Keratinocyte (primary cell): ENCODE data around the gene C2orf69. TPM values are rescaled to one million over a fixed set of nuclear protein-coding genes. Genes with fewer than 3 reads are reported as not detected.

Experiments
- DNase-seq: peaks from one replicate; pipeline ENCODE4 v3.0.0-alpha.2; 2011; ENCODE audit warnings: low read depth, missing footprints, low spot score
- FAIRE-seq: peaks from 2 replicates; lab custom pipeline; 2011; peaks lifted over from hg19 to GRCh38; lab: Jason Lieb, UNC
- H2AFZ ChIP-seq: 2 replicates; pipeline ENCODE4 v1.6.0; 2012; ENCODE audit warnings: low read length, control low read depth, inconsistent platforms; ENCODE audit not compliant: control insufficient read depth
- H3K27ac ChIP-seq: 2 replicates; pipeline ENCODE4 v1.5.1; 2011; ENCODE audit warnings: low read length; ENCODE audit not compliant: control insufficient read depth, insufficient read depth
- H3K27me3 ChIP-seq: 3 replicates; pipeline ENCODE4 v1.6.0; 2011; ENCODE audit warnings: low read length; ENCODE audit not compliant: control insufficient read depth, insufficient read depth; ENCODE audit errors: extremely low read depth
- H3K36me3 ChIP-seq, 2 experiments: 2 replicates in 1 of 2; 3 replicates in 1 of 2; pipeline ENCODE4 v1.5.1; 2011; ENCODE audit warnings: low read length in 2 of 2, mild to moderate bottlenecking in 1 of 2; ENCODE audit not compliant: control insufficient read depth in 2 of 2, insufficient read depth in 2 of 2; ENCODE audit errors: extremely low read depth in 1 of 2
- H3K4me1 ChIP-seq: 3 replicates; pipeline ENCODE4 v1.5.1; 2011; ENCODE audit warnings: low read length; ENCODE audit not compliant: control insufficient read depth, insufficient read depth; ENCODE audit errors: extremely low read depth
- H3K4me2 ChIP-seq: 3 replicates; pipeline ENCODE4 v1.6.0; 2011; ENCODE audit warnings: low read depth, low read length; ENCODE audit not compliant: control insufficient read depth, insufficient read depth; ENCODE audit errors: extremely low read depth
- H3K4me3 ChIP-seq, 3 experiments: fragments of 200-600 bp in 1 of 3; sonication (generic) in 1 of 3; 2 replicates in 2 of 3; 3 replicates in 1 of 3; pipeline ENCODE4 v1.5.1; 2011 to 2016; ENCODE audit warnings: low read length in 3 of 3, mild to moderate bottlenecking in 3 of 3, control low read depth in 2 of 3, inconsistent platforms in 1 of 3, low read depth in 1 of 3, mixed read lengths in 1 of 3, mixed run types in 1 of 3, moderate library complexity in 1 of 3; ENCODE audit not compliant: control insufficient read depth in 2 of 3, insufficient read depth in 2 of 3; ENCODE audit errors: extremely low read depth in 1 of 3
- H3K79me2 ChIP-seq: 2 replicates; pipeline ENCODE4 v1.6.0; 2012; ENCODE audit warnings: low read length; ENCODE audit not compliant: control insufficient read depth, insufficient read depth
- H3K9ac ChIP-seq: 3 replicates; pipeline ENCODE4 v1.6.0; 2011; ENCODE audit warnings: low read length; ENCODE audit not compliant: control insufficient read depth, insufficient read depth; ENCODE audit errors: extremely low read depth
- H3K9me1 ChIP-seq: 3 replicates; pipeline ENCODE4 v1.6.0; 2011; ENCODE audit warnings: low read length; ENCODE audit not compliant: control insufficient read depth, insufficient read depth; ENCODE audit errors: extremely low read depth
- H3K9me3 ChIP-seq: 2 replicates; pipeline ENCODE4 v1.5.1; 2012; ENCODE audit warnings: low read depth, low read length; ENCODE audit not compliant: control insufficient read depth
- H4K20me1 ChIP-seq: 3 replicates; pipeline ENCODE4 v1.6.0; 2011; ENCODE audit warnings: low read length; ENCODE audit not compliant: control insufficient read depth, insufficient read depth; ENCODE audit errors: extremely low read depth
- EZH2 ChIP-seq: IDR thresholded peaks from one replicate; pipeline ENCODE4 v1.6.1; 2012; ENCODE audit warnings: inconsistent platforms, mild to moderate bottlenecking, low read length, moderate library complexity
- dilution Hi-C: fragments of 300-500 bp; cut with MboI; formaldehyde crosslinking; loops from one replicate; pipeline ENCODE4 v1.7.0; 2020; ENCODE audit warnings: low sequenced_read_pairs; ENCODE audit not compliant: extremely low pct_ligation_motif_present
- polyA plus RNA-seq, 5 experiments: library from polyadenylated mRNA; depleted of rRNA in 3 of 5; stranded (reverse) in 3 of 5; stranded (forward) in 1 of 5; unstranded in 1 of 5; fragments of >200 nt; gene quantifications; 1 replicate in 1 of 5; 2 replicates in 3 of 5; 3 replicates in 1 of 5; pipeline versions ENCODE4 v1.2.1 to v1.2.3, GENCODE V29; 2011 to 2012; ENCODE audit warnings: missing spikeins in 2 of 5, low read depth in 1 of 5, low replicate concordance in 1 of 5
- TF ChIP-seq, protein P1 (sequence below), 3 experiments: IDR thresholded peaks in 1 of 3; conservative IDR thresholded peaks in 1 of 3; optimal IDR thresholded peaks in 1 of 3; 2 replicates in 2 of 3; 3 replicates in 1 of 3; pipeline versions ENCODE3 to v1.5.1; 2011; ENCODE audit warnings: low read length in 3 of 3, mild to moderate bottlenecking in 3 of 3, moderate library complexity in 2 of 3, control low read depth in 1 of 3, inconsistent platforms in 1 of 3; ENCODE audit not compliant: insufficient read depth in 2 of 3; ENCODE audit errors: extremely low read depth in 1 of 3

C2orf69 gene
- polyA plus RNA-seq, 1 donor (not counting 4 experiments of a cell fraction or from before 2014, with no cell fraction given): 8.6 TPM

- Histone ChIP-seq H3K9me1 (no peaks in the 10 kb centered on the region), H3K4me2 (peak overlapping the region; percentile 15), H3K79me2 (peaks cover 71% of the 10 kb centered on the region), H3K9ac (no peak overlapping the region), H3K4me3 (no peak overlapping the region), H3K27me3 (no peaks in the 10 kb centered on the region), H4K20me1 (no peaks in the 10 kb centered on the region), H3K36me3 (peaks cover 5 to 7% of the 10 kb centered on the region in 2 experiments), H3K27ac (no peak overlapping the region), H2AFZ (no peak overlapping the region), H3K9me3 (peaks cover 4% of the 10 kb centered on the region), H3K4me1 (peaks cover 15% of the 10 kb centered on the region)
- TF ChIP-seq, protein P1, sequence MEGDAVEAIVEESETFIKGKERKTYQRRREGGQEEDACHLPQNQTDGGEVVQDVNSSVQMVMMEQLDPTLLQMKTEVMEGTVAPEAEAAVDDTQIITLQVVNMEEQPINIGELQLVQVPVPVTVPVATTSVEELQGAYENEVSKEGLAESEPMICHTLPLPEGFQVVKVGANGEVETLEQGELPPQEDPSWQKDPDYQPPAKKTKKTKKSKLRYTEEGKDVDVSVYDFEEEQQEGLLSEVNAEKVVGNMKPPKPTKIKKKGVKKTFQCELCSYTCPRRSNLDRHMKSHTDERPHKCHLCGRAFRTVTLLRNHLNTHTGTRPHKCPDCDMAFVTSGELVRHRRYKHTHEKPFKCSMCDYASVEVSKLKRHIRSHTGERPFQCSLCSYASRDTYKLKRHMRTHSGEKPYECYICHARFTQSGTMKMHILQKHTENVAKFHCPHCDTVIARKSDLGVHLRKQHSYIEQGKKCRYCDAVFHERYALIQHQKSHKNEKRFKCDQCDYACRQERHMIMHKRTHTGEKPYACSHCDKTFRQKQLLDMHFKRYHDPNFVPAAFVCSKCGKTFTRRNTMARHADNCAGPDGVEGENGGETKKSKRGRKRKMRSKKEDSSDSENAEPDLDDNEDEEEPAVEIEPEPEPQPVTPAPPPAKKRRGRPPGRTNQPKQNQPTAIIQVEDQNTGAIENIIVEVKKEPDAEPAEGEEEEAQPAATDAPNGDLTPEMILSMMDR (optimal IDR thresholded peaks at IDR 0.05 in 1 of 3, IDR thresholded peaks at IDR 0.05 in 1 of 3, conservative IDR thresholded peaks at IDR 0.05 in 1 of 3; ENCODE audit: extremely low read depth in 1 of 3, insufficient read depth in 2 of 3, low read length in 3 of 3): no peak
- no peak for TF ChIP-seq EZH2
- DNase-seq (no peak), FAIRE-seq (no peak)
- dilution Hi-C loops: no loop called here
Measured at GRCh38 chr2:199914372-199914958, 3.4 kb downstream of the C2orf69 start.

GRCh38 chr2:199916980-199917379, 5.9 kb downstream of the C2orf69 start:
- peaks cover 9% of the 10 kb centered on the region in 2 experiments for H3K36me3 ChIP-seq
- no peak for TF ChIP-seq EZH2
- TF ChIP-seq, protein P1 (optimal IDR thresholded peaks at IDR 0.05 in 1 of 3, IDR thresholded peaks at IDR 0.05 in 1 of 3, conservative IDR thresholded peaks at IDR 0.05 in 1 of 3; ENCODE audit: extremely low read depth in 1 of 3, insufficient read depth in 2 of 3, low read length in 3 of 3): no peak
- peaks cover 85% of the 10 kb centered on the region for H3K79me2 ChIP-seq

More at GRCh38 chr2:199916980-199917379, 5.9 kb downstream of the C2orf69 start:
- Histone ChIP-seq H3K27ac (no peak overlapping the region), H3K9ac (no peak overlapping the region), H3K4me3 (no peak overlapping the region), H3K4me1 (peaks cover 15% of the 10 kb centered on the region), H3K4me2 (no peak overlapping the region), H3K9me1 (no peaks in the 10 kb centered on the region), H2AFZ (no peak overlapping the region), H3K27me3 (no peaks in the 10 kb centered on the region), H4K20me1 (no peaks in the 10 kb centered on the region), H3K9me3 (peaks cover 4% of the 10 kb centered on the region)
- FAIRE-seq (no peak), DNase-seq (no peak)
- dilution Hi-C loops: no loop called here
